ENCODE measurements around the gene ISG20L2.

The ISG20L2 gene

DNA sequence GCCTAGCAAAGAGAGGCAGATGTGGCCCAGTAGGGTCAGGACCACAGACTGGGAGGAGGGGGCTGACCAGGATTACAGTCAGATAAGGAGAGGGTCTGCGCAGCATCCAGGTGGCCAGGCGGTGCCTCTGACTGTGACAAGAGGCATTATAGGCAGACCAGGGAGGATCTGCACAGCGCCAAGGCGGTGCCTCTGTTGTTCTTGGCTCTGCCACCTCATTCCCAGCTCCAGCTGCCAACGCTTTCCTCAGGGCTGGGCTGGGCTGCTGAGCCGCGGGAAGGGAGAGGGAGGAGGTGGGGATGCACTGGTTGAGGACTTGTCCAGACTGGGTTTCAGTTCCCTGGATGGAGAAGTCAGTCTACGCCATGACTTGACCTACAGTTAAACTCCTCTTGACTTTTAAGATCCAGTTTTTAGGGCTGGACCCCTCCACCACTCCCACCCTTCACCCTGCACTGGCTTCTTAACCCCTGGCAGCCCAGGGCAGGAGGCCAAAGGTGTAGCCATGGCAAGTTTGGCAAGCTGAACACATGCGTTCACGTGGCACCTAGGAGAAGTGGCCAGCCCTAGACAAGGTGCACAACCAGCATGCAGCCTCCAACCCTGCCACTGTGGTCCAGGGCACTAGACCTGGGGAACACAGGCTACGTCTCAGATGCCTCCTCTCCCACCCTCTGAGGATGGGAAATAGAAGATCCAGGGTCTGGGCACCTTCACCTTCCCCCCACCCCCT is 18.6 kb downstream of the ISG20L2 start:
- no peak for DNase-seq (ENCODE audit: low read depth, low spot score)

DNA sequence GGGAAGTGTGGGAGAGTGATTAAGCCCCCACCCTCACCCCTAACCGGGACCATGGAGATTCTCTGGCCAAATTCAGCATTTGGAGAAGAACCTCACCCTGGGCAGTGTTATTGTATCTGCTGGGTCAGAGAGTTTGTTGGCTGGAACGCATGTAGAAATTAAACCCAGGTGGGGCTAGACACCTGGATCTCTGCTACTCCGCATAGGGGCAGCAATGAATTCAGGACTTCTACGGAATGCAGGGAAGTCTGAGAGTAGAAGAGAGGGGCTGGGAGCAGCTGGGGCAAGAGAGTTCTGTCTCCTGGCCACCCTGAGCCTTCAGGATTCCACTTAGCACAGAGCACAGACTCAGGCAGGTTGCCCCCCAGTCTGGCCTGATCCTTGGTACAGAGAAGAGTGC is 19.5 kb downstream of the ISG20L2 start:
- no peak overlapping the region for H3K27ac ChIP-seq
- no peak for DNase-seq (ENCODE audit: low read depth, low spot score)

More for the DNA sequence above, 18.6 kb downstream of the ISG20L2 start:
- no peak overlapping the region for H3K27ac ChIP-seq

DNA sequence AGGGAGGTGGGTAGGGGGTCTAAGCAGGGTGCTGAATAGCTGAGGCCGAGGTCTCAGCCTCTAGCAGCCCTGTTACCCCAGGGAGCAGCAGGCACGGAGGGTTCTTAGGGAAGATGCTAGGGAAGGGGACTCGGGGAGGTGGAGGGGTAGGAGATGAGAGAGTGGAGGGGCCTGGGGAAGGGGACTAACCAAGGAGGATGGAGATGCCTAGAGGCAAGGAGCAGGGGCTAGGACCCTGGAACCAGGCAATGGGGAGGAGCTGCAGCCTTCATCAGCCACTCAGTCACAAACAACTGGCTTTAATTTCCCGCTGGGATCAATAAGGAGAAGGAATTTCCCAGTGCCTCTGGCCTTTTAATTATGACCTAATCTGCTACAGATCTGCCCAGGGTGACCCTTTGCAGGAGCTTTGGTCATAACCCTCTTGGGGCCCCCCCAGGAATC is 20.3 kb downstream of the ISG20L2 start:
- no peak for DNase-seq (ENCODE audit: low read depth, low spot score)

DNA sequence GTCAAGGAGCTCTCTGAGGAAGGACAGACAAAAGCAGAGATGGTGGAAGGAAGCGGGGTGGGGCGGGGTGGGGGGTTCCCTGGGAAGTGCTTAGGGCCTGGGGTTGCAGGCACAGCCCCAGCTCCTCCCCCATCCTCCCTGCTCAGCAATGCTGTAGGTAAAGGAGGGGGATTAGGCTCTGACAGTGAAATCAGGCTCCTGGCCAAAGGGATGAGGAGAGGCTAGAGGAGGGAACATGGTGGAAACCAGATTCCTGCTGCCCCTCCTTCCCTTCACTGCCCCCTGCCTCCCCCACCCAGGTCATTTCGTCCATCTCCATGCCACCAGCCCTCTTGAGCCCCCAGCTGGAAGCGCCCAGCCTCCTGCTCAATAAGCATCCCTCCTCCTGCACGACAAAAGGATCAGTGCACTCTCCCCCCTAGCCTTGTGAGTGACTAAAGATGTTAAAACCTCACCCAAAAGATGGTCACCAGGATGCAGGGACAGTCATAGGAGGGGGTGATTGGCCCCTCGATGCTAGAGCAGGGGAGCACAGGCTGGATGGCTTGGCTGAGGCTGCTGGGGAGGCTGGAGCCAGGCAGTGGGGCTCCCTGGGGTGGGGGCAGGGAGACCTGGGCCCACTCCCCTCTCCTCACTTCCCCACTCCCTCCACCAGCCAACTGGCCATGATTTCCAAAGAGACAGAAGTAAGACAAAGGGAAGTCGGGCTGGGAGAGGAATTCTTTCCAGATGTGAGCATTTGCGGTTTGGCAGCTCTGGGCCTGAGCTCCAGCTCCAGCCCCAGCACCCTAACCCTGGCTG is 20.9 kb downstream of the ISG20L2 start:
- no peak for DNase-seq (ENCODE audit: low read depth, low spot score)
- no peak overlapping the region for H3K27ac ChIP-seq

More for the DNA sequence above, 20.3 kb downstream of the ISG20L2 start:
- H3K27ac ChIP-seq, result no peak overlapping the region

DNA sequence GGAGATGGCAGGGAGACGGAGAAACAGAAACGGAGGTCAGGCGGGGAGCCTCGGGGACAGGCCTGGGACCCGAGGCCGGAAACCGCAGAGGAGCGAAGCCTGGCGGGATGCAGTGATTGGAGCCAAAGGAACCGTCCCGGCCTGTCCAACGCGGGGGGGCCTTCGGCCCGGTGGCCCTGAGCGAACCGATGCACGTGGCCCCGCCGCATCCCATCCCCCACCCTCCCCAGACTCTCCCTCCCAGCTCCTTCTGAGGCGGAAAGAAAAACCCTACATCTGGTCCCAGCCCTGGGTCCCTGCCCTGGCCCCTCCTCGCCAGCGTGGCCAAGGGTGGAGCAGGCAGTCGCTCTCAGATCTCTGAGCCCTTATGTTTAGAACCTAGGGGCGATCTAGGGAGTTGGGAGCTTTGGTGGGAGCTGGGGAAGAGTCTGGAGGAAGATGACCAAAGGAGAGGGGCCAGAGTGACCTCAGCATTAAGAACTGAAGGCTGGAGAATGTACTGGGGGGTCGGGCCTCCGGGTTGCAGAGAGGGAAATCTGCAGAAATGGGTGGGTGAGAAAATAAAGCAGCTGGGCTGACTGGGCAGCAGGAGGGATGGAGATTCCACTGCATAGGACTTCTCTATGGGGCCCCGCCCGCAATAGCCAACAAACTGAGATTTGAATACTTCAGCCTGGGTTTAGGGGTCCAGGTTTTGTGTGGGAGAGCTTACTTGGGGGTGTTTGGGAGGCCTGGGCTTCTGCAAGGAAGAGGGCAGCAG is 21.7 kb downstream of the ISG20L2 start:
- DNase-seq (ENCODE audit: low read depth, low spot score), result no peak
- H3K27ac ChIP-seq, result no peak overlapping the region

DNA sequence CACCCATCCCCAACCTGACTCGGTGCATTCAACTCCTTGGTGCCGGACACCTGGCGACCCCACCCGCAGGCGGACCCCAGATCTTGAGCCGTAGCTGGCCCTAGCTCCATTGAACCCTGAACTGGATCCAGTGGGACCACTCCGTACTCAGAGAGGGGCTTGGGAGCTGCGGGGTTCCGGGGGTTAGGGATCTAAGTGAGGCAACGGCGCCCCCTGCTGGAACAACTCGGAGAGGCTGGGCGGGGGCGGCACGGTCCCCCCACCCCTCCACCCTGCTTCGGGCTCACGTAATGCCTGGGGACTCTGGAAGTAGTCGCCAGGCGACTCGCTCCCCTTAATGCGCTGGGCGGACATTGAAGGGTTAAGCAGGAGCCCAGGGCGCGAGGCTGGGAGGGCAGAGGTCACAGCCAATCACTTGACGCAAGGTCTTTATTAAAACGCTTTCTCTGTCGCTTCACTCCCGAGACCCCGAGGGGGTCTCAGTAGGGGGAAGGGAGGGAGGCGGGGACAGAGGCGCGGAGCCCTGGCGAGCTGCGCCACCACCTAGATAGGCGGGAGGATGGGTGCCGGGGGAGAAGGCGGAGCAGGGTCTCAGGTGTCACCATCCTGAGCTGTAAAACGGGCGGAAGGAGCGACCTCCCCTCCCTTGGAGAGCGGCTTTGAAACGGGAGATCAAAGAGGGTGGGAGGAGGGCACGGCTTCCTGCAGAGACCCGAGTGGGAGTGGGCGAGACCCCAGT is 22.5 kb downstream of the ISG20L2 start:
- no peak for DNase-seq (ENCODE audit: low read depth, low spot score)
- H3K27ac ChIP-seq, result no peak overlapping the region

DNA sequence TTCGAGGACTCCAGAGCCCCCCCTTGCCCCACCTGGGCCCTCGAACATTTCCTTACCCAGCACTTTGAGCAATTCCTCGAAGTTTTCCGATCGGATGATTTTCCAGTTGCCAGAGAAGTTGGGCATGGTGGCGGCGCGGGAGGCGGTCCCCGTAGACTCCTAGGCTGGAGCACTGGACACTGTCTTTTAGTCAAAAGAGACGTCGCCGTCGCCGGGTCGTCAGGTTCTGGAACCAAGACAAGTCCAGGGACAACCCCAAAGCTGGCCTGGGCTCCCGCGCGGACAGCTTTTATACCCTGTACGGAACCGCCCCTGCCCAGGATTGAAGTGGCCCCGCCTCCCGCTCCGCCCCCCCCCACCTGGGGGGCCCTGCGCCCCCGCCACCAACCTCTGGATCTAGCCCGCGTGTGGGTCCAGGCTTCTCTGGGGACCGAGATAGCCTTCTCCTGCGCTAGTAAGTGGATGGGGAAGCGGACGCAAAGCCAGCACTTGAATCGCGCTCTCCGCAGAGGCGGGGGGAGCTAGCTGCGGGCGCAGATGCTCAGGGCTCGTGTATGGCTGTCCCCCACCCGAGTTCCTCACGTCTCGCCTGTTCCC is 23.1 kb downstream of the ISG20L2 start, which contains the start of gene CRABP2:
CRABP2 (minus strand) TSS at position 263 of the 597 bp plus-strand sequence; CDS start at position 126, 137 bp downstream.
- DNase-seq (ENCODE audit: low read depth, low spot score), result no peak

DNA sequence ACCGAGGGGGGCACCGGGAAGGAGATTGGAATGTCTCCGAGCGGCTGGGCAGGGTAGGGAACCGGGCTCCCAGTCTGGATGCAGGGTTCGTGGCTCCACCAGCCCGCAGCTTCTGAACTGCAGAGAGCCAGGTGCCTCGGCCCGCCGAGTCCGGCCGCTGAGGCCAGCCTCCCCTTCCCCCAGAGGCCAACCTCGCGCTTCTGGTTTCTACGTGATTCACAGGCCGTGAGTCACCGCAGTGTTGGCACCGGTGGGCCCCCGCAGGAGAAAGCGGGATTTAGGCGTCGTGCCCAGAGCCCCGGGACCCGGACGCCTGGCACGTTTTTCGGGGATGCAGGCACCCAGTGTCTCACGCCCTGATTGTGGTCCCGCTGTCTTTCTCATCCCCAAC is 23.6 kb downstream of the ISG20L2 start:
- DNase-seq (ENCODE audit: low read depth, low spot score), result no peak
- no peak overlapping the region for H3K27ac ChIP-seq

More for the DNA sequence above, 23.1 kb downstream of the ISG20L2 start, which contains the start of gene CRABP2:
- H3K27ac ChIP-seq, result no peak within 1 kb of the TSS

DNA sequence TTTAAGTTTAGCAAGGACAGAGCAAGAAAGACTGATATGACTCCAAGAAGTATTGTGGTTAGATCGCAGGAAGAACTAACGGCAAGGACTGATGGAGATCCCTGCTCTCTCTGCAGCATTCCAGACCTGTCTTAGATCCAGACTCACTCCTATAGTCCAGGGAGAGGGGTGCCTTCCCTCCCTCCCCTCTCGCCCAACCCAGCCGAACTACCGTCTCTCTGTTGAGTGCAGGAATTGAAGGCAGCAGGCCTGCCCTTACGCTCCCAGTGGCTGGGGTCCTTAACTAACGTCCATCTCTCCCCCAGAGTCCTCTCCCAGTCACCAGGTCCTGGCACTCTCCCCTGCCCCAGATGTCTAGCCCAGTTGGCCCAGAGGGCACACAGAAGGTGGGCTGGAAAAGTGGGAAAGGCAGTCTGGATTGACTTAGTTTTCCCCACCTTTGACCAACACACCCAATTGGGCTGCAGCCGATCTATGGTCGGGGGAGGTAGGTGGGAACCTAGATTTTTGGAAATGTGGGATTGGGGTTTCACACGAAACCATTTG is 24.3 kb downstream of the ISG20L2 start:
- H3K27ac ChIP-seq, result no peak overlapping the region

DNA sequence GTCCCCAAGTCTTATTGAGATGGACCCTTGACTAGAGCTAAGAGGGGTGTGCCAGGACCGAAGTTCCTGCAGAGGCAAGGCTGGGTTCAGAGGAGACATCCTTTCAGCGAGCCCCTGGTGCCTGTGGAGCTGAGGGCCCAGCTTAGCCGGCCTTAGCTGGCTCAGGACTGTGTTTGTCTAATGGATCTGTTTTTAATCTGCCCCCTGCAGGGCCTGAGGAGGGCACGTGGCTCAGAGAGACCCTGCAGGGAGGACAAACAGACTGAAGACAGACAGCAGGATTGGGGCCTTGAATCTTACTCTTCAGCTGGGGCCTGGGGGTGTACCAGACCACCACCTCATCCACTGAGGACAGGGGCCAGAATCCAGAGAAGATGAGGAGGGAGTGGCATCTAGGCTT is 24.8 kb downstream of the ISG20L2 start:
- no peak for DNase-seq (ENCODE audit: low read depth, low spot score)
- H3K27ac ChIP-seq, result no peak overlapping the region

More for the DNA sequence above, 24.3 kb downstream of the ISG20L2 start:
- DNase-seq (ENCODE audit: low read depth, low spot score), result no peak

DNA sequence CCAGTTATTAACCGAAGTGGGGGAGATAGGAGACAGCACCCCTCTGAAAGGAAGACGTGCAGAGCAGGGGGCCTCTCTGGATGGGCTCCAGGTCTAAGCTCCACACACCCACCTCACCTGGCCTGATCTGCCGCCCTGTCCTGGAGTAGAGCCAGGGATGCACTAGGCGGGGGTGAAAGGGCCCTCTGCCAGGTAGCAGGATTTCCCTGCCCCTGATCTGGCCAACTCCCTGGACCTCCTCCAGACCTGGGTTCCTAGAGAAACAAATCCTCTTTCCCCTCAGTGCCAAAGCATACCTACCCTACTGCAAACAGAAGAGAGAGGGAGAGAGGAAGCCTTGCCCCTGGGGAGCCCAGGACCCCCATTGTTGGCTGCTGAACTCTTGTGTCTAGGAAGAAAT is 25.2 kb downstream of the ISG20L2 start:
- H3K27ac ChIP-seq, result no peak overlapping the region
- no peak for DNase-seq (ENCODE audit: low read depth, low spot score)

DNA sequence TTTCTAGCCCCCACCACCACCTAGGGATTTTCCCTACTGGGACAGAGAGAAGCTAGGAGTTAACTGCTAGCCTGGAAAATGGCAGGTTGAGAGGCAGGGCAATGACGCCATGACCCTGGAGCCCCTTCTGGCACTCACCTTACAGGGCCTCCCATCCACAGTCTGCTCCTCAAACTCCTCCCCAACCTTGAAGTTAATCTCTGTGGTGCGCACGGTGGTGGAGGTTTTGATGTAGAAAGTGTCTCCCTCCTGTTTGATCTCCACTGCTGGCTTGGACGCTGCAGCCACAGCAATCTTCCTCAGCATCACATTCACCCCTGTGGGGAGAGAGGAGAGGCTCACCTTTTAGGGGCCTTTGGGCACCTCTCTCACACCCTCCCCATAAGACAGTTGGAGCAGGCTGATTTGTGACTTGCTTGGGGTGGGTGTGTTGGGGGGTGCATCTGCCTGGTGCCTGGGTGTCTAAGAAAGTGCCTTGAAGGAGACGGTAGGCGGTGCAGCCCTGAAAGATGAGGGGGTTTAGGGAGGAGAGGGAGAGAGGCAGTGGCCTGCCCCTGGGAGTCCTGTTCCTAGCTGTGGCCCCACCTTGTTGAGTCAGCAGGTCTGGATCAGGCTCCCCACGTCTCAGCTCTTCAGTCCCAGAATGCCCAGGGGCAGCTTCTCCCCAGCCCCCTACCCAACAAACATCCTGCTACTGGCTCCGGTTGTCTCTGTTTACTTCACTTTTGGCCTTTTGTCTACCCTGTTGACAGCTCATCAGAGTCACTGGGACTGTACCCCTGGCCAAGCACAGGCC is 27.6 kb downstream of the ISG20L2 start:
- DNase-seq (ENCODE audit: low read depth, low spot score), result no peak

DNA sequence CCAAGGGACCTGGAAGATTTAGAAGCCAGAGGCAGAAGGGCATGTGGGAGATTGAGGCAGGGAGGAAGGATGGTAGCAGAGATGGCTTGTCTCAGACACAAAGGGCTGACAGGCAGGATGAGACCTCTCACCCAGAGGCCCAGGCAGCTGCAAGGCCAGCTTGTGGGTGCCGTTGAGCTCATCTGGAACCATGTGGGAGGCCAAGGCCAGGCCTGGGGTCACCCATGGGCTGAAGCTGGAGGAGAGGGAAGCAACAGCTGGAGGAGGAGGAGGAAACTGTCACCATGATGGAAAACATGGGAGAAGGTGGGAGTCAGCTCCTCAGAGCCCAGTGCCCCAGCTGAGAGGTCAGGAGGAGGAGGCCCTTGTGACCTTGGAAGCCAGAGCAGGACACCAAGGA is 29.6 kb downstream of the ISG20L2 start:
- no peak overlapping the region for H3K27ac ChIP-seq
- no peak for DNase-seq (ENCODE audit: low read depth, low spot score)

More for the DNA sequence above, 27.6 kb downstream of the ISG20L2 start:
- no peak overlapping the region for H3K27ac ChIP-seq

DNA sequence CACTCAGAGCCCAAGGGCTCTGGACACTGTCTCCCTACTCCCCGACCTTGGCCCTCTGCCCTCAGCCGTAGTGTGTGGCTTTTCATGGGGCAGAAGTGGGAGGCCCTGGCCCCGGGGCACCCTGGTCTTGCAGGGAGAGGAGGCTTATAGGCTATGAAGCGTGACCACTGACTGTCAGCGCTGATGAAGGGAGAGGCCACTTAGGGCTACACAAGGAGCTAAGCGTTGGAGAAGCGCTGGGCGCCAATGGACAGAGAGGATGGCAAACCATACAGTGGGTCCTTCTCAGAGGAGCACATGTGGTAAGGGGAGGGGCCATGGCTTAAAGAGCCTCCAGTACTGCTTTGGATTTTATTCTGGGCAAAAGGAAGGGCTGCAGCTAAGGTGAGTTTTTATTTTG is 31.1 kb downstream of the ISG20L2 start:
- no peak for DNase-seq (ENCODE audit: low read depth, low spot score)
- H3K27ac ChIP-seq, result no peak overlapping the region

DNA sequence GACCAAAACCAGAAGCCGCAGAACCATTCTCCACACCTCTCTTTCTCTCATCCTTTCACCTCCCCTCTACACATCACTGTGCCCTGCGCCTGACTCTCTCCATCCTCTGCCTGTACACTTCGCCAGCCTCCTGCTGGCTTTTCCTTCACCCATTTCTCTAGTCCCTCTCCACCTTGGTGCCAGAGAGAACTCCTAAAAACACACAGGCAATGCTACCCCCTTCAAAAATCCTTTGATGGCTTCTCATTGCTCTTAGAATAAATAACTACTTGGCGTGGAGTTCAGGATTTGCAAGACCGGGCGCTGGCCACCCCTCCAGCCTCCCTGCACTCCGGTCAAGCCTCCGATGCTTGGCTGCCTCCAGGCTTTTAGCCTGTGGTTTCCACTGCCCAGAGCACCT is 31.8 kb downstream of the ISG20L2 start:
- DNase-seq (ENCODE audit: low read depth, low spot score), result no peak
- no peak overlapping the region for H3K27ac ChIP-seq

DNA sequence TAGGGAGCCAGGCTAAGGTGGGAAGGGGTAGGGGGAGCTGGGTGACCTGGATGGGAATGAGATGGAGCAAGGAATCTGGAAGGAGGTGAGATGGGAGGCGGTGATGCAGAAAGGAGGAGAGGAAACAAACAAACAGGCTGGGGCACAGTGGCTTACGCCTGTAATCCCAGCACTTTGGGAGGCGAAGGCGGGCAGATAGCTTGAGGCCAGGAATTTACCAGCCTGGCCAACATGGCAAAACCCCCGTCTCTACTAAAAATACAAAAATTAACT is 33.9 kb downstream of the ISG20L2 start:
- no peak for DNase-seq (ENCODE audit: low read depth, low spot score)
- H3K27ac ChIP-seq, result peak overlapping the region; percentile 70

DNA sequence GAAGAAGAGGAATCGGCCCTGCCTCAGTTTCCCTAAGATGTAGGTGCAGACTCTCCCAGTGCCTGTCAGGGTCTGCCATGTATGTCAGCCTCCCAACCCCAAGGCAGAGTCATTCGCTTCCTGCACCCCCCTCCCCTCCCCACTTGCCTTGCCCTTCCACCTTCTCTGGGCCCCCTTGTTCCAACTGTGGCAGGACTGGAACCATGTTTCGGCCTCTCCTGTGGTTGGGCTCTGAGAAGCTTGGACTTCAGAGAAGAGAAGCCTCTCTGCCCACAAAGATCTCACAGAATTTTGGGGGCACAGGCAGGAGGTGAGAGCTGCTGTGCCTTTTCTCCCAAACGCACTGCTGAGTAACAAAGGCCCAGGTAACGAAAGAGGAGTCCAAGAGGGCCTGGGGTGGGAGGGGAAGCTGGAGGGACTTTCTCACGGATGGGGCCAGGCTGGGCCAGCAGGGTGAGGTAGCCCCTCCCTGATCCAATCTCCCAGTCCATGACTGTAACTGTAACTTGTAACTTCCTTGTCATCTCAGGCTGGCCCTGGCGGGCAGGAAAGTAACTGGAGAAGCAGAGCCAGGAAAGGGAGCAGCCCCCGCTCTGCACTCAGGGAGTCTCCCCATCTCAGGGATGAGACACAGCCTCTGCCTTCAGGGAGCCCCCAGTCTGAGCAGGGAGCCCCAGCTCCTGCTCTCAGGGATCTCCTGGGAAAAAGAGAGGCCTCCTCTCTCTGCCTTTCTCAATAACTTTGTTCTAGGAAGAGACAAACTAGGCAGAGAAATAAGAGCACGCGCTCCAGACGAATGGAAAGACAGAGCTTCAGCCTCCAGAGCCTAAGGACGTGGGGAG is 34.5 kb downstream of the ISG20L2 start:
- peak overlapping the region; percentile 70 for H3K27ac ChIP-seq
- DNase-seq (ENCODE audit: low read depth, low spot score), result no peak

Measured in epithelial cell of prostate (primary cell).